HL-60/S4 (cell line): Measurements from ENCODE around the gene SDCCAG8.

Source experiments
- in situ Hi-C: fragments of 300-500 bp; cut with MboI; formaldehyde crosslinking; loops from 2 replicates; pipeline ENCODE4 v1.14.3; 2022; ENCODE audit warnings: low sequenced_read_pairs

SDCCAG8 gene

GRCh38 chr1:243528459-243529121 lies 272.7 kb downstream of the SDCCAG8 start:
- in situ Hi-C loops = no loop called here

- in situ Hi-C loops = no loop called here
Observed at GRCh38 chr1:243529512-243529911, 273.7 kb downstream of the SDCCAG8 start.

GRCh38 chr1:243535014-243535413 lies 279.2 kb downstream of the SDCCAG8 start:
- in situ Hi-C loops = no loop called here

- in situ Hi-C loops = no loop called here
Observed at GRCh38 chr1:243539636-243540035, 283.8 kb downstream of the SDCCAG8 start.

GRCh38 chr1:243542739-243543415 lies 287.0 kb downstream of the SDCCAG8 start:
- in situ Hi-C loops = no loop called here

GRCh38 chr1:243543501-243543900 lies 287.7 kb downstream of the SDCCAG8 start:
- in situ Hi-C loops = no loop called here

GRCh38 chr1:243546457-243546856 lies 290.6 kb downstream of the SDCCAG8 start:
- in situ Hi-C loops = no loop called here

GRCh38 chr1:243547891-243548290 lies 292.1 kb downstream of the SDCCAG8 start:
- in situ Hi-C loops = no loop called here

GRCh38 chr1:243548516-243548915 lies 292.7 kb downstream of the SDCCAG8 start:
- in situ Hi-C loops = no loop called here

- in situ Hi-C loops = no loop called here
Observed at GRCh38 chr1:243549108-243549507, 293.3 kb downstream of the SDCCAG8 start.
